GM19438 (cell line): Measurements from ENCODE around the gene MTG1.

ENCODE experiments used
- ATAC-seq: cut with Tn5 transposase; IDR thresholded peaks from one replicate; pipeline ENCODE4 v1.9.1; 2021; ENCODE audit warnings: low read depth; ENCODE audit not compliant: unreplicated experiment

The MTG1 gene

GRCh38 chr10:133444342-133445267, 50.6 kb downstream of the MTG1 start:
- ATAC-seq, result no peak

- no peak for ATAC-seq
Observed at GRCh38 chr10:133445268-133445732, 51.3 kb downstream of the MTG1 start.

- ATAC-seq, result no peak
Observed at GRCh38 chr10:133445751-133446708, 52.1 kb downstream of the MTG1 start.

GRCh38 chr10:133446979-133447378, 53.0 kb downstream of the MTG1 start:
- no peak for ATAC-seq

GRCh38 chr10:133448120-133448519, 54.2 kb downstream of the MTG1 start:
- no peak for ATAC-seq

- no peak for ATAC-seq
Observed at GRCh38 chr10:133451346-133451745, 57.4 kb downstream of the MTG1 start.

GRCh38 chr10:133452453-133452852, 58.5 kb downstream of the MTG1 start:
- no peak for ATAC-seq

GRCh38 chr10:133453516-133454203, 59.7 kb downstream of the MTG1 start, which contains the start of gene SCART1:
TSS of gene SCART1 (plus strand) at chr10:133453945. CDS start at chr10:133453998, 53 bp downstream.
- no peak for ATAC-seq

- ATAC-seq, result no peak
Observed at GRCh38 chr10:133454204-133454893, 60.4 kb downstream of the MTG1 start.

- no peak for ATAC-seq
Observed at GRCh38 chr10:133455196-133455595, 61.2 kb downstream of the MTG1 start.

- no peak for ATAC-seq
Observed at GRCh38 chr10:133455611-133456031, 61.7 kb downstream of the MTG1 start.

- ATAC-seq, result no peak
Observed at GRCh38 chr10:133456041-133456951, 62.3 kb downstream of the MTG1 start.

- ATAC-seq, result no peak
Observed at GRCh38 chr10:133457100-133457841, 63.3 kb downstream of the MTG1 start.

GRCh38 chr10:133458021-133458709, 64.2 kb downstream of the MTG1 start:
- ATAC-seq, result no peak

- ATAC-seq, result no peak
Observed at GRCh38 chr10:133458710-133459453, 64.9 kb downstream of the MTG1 start.

- ATAC-seq, result no peak
Observed at GRCh38 chr10:133459454-133460207, 65.7 kb downstream of the MTG1 start.
